Dermis microvascular lymphatic vessel endothelial cell (primary cell): Measurements from ENCODE around the gene HAUS3. TPM values are rescaled to one million over a fixed set of nuclear protein-coding genes. Genes with fewer than 3 reads are reported as not detected.
"Not testable (repeated sequence)": the region's sequence is repeated elsewhere in the genome, so short reads cannot be mapped to it uniquely, and the experiment has no call there.

Experiments
- DNase-seq, 2 donors: peaks; one replicate each; pipeline versions ENCODE4 v3.0.0 to v3.0.0-alpha.2; 2010; ENCODE audit warnings: low read depth in 2 of 2
- total RNA-seq: library from RNA; depleted of rRNA; stranded (reverse); fragments of >200 nt; gene quantifications from 2 replicates; pipeline ENCODE4 v1.2.1, GENCODE V29; 2014

HAUS3 gene
- total RNA-seq, 1 donor from 2014 or later = 5.8 TPM

DNA sequence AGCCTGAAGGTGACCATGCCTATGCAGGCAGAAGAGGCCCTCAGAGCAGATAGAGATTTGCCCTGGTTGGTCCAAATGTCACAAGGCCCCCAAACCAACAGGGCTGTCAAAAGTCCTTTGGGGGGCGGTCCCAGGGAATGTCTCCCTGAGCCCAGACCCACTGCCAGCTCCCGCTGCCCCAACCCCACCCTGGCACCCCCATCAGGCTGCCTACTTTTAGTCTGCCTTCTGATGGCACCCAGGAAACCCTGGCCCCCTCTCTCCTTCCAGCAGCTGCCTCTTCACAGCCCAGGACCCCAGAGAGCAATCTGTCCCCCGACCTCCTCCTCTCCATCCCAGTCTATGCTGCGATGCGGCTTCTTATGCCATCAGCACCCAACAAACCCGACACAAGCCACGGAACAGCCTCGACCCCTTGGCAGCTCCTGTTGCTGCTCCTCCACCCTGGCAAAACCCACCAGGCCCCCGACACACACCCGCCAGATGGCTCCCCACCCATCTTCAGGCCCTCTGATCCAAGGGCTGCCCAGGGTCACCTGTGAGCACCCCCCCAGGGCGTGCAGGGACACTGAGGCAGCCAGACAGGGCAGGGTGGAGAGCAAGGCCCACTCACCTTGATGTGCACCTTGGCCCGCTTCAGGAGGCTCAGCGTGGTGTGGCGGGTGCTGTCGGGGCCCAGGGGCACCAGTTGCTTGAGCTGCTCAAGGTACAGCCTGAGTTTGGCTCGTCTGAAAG, 10.0 kb upstream of the HAUS3 start:
- no peak for DNase-seq

DNA sequence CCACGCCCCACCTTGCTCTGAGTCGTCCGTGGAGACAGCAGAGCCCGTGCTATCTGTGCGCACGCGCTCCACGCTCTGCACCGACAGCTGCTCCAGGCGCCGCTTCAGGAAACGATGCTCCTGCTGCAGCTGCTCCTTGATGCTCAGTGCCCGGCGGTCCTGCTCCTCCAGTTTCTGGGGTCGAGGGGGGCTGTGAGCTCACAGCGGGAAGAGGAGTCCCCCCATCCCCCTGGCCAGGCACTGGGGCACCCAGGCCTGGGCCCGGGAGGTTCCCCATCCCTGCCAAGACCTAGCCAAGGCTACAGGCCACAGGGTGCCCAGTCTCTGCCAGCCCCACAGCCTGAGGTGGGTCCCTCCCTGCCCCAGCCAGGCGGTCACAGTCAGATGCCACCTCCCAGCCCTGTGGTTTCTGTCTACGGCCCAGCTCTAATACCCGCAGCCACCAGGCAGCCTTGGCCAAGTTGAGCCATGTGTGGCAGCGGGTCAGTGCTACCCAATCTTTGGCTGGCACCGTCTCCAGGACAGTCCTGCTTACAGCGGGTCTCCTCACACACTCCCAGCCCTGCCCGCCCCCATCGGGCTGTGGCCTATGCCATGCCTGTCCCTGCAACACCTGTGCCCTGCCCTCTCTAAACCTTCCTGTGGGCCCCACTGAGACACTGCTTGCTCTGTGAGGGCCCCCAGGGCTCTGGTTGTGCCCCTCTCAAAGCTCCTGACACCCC, 9.3 kb upstream of the HAUS3 start:
- DNase-seq = no peak

DNA sequence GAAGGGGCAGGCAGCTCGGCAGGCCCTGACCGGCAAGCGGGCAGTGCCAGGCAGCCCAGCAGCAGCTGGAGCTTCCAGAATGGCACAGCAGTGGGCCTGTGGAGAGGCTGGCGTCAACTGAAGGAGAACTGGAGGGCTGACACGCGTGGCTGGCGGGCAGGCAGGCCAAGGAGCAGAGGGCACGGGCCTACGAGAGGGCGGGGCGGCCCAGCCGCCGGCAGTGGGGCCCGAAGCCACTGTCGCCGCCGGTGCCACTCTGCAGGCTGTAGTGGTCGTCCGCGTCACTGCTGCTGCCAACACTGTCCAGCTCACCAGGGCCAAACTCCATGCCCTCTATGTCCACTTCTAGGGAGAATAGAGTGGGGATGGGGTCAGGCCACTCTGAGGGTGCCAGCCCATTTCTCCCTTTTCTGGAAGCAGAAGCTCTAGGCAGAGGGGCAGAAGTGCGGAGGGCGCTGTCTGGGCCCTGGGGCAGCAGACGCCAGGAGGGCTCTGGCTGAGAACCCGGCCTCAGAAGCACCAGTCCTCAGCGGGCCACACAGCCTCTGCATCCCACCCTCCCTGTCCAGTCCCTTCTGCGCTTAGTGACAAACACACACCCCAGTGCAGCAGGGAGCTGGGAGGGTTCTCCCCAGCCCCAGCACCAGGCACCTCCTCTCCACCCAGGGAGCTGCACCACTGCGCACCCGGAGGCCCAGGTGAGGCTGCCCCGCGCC, 8.6 kb upstream of the HAUS3 start:
- DNase-seq = no peak

DNA sequence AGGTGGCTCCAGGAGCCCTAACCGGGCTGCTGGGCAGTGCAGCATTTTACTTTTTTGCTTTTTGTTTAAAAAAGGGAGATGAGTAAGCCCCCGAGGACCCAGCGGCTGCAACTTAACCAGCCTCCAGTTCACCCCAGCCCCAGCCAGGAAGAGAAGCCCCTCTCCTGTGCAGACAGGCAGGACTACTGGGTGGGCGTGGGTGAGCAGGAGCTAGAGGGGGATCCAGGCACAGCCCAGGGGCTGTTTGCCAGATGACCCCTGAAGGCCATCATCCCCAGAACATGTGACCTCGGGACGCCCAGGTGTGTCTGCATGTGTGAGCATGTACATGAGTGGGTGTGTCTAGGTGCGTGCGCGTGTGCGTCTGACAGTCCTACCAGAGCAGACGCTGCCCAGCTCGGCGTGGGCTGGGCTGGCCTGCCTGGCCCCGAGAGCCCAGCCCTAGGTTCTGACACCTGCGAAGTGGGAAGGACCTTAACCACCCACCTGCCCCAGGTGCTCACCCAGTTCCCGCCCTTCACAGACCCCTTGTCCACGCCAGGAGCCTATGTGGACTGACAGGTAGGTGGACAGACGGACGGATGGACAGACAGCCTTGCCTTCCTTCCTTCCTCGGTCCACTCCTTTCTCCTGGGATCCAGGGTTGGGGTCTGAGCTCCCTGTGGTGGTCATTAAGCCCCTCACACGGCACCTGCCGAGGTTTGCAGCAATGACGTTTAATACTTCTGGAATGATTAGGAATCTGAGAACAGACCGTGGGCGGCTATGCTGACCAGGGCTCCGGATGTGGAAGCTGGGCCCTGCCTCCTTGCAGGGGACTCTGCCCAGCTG, 7.8 kb upstream of the HAUS3 start:
- DNase-seq = no peak

DNA sequence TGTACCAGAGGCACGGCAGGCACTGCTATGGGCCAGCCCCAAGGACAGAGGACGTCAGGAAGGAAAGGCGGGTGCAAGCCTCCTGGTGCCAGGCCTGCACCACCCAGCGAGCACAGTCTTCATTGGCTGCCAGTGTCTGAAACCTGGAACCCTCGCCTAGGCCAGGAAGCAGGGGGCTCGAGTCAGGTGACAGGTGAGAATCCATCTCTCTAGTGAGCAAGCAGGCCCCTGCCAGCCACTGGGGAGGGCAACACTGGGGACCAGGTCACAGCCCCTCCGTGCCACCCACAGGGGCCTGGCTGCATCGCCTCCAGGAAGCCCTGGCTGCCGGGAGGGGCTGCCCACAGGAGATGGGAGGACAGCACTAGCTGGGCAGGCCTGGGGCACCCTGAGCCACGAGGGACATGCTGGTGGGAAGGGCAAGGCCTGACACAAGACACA, 6.9 kb upstream of the HAUS3 start:
- DNase-seq = no peak

DNA sequence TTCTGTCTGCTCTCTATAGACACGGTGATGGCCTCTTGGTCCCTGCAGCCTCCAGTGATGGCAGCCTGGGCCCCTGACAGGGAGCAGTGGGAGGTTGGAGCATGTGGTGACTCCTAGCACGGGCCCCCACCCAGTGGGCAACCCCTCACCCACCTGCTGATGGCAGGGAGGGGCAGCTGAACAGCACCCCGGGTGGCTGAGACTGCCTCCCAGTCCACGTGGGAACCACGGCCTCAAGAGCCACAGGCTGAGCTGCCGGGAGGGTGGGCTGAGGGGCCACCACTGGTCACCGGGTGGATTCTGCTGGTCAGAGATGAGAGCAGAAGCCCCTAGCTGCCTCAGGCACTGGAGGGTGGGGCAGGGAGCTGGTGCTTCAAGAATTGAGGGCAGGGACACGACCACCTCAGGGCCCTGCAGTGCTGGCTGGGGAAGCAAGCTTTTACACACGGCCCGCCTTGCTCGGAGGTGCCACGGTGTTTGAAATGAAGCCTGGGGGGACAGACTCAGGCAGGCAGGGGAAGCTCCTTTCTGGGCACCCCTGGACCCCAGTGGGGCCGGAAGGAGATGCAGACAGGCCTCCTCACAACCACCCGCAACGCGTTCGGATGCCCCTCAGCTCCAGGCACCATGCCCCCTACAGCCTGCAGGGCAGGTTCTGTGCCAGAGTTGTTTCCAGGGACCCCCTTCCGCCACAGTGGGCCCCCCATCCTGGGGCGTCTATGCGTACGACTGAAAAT, 6.3 kb upstream of the HAUS3 start:
- no peak for DNase-seq

DNA sequence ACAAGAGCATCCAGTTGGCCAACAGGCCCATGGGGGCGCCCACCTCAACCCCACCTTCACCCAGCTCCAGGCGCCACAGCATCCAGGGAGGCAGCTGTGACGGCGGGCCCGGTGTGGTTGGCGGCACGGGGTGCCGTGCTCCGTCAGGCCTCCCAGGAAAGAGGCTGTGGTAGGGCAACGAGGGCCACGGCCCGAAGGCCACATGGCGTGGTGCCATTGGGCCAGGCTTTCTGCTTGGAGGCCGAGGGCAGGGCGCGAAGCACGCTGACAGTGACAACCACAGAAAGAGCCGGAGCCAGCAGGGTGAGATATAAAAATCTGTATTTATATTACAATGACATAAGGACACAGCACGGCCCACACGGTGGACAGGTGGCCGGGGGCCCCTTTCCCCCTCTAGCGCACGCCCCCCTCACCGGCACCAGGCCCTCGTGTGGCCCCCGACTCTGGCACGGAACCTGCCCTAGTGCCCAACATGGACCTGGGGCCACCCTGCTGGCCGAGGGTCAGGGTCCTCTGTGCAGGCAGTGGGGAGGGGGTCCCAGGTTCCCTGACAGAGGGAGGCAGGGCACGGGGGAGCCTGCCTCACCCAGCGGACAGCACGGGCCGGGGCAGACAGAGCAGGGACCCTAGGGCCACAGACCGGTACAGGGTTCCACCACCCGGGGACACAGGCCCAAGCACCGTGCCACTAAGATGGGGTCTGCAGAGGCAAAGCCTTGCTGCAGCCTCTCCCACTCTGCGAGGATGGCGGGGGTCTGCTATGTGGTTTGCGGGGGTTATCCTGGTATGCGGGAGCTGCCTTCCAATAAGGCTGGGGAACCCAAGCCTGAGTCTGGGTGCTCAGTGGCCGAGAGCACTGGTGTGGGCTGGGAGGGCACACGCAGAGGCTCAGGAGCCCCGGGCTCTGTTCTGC, 5.5 kb upstream of the HAUS3 start:
- DNase-seq = no peak

DNA sequence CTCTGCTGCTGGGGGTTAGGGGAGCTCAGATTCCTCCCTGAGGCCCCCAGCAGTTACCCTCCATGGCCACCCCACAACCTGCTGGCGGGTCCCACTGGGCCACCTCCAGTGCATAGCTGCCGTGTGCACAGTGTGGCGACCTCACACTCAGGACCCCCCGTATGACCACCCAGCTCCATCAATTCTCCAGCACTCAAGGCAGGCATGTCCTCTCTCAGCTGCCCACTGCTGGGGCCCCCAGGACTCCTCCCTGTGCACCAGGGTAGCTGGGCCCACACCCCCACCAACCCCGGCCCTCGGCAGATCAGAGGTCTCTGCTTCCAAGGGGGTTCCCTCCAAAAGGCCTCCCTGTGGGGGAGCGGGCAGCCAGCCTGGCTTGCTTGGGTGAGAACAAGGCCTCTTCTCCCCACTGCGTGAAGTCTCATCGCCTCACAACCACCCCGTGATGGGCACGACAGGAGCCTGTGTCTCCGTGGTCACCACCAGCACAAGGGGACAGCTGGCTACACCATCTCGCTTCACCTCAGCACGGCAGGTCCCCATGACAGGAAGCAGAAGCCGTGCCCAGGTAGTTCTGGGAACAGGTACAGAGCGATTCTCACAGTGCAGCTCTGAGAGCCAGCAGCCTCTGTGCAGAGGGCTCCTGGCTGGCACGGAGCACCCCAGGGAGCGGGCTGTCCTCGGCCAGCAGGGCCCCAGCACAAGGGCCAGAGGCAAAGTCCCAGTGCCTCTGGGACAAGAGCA, 4.6 kb upstream of the HAUS3 start:
- DNase-seq = no peak

DNA sequence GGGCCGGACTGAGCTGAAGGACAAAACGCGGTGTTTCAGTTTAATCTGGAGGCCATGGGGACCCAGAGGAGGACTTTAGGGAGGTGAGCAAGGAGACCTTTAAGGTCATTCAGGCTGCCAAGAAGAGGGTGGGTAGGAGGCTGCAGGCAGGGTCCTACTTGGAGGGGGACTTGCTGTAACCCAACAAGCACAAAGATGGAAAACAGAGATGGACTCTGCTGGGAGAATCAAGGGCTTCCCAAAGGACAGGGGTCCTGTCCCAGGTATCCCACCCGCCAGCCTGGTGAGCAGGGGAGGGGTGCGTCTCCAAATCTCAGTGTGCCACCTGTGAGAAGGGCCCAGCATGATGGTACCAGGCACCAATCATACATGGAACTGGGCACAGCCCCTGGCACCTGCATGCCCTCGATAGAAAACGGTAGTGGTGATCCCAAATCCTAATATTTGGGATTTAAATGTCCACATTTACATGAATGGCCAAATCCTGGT, 3.9 kb upstream of the HAUS3 start:
- no peak for DNase-seq

DNA sequence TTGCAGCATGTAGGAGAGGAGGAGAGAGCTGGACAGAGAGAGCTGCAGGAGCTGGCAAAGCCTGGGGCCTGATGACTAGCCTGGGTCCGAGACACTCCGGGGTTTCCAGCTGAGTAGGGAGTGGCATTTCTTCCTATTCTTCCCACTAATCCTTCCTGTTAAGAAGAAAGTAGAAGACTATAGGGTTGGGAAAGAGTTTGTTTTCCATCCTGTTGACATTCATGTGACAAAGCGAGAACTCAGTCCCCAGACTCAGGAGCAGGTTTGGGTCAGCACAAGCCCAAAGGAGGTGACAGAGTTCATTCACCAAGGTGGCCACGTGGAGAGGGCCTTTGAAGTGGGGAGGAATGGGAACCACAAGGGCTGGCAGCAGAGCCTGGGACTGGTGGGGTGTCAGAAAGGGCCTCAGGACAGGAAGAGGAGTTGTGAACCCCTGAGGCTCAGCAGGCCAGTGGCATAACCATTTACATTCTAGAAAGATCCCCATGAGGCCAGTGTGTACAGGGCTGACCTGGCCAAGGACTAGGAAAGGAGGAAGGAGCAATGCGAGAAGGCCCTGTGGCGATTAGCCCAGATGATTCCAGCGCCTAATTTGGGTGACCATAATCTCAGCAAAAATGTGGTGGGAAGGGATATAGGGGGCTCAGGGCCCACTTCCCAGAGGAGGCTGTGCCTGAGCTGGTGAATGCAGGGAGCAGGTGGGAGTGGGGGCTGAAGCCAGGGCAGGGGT, 3.3 kb upstream of the HAUS3 start:
- no peak for DNase-seq

DNA sequence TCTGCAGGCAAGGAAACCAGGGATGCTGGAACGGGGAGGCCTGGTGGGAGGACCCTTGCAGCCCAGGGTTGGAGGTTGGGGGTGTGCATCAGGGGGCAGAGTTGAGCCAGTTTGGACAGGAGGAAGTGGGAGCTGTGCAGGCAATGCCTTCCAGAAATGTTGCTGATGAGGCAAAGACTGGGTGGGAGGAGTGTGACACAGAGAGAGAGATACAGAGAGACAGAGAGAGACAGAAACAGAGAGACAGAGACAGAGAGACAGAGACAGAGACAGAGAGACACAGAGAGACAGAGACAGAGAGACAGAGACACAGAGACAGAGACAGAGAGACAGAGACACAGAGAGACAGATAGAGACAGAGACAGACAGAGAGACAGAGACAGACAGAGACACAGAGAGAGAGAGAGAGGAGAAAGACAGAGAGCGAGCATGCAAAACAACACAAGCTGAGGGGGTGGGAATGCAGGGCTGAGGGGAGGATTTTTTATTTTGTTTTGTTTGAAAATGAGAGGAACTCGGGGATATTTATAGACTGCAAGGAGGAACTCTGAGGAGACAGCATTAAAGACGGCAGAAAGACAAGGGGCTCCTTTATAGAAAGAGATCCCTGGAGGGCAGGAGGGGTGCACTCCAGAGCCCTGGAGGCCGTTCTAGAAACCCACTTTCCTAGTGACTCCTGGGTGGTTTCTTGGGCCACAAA, 1.9 kb upstream of the HAUS3 start:
- no peak for DNase-seq

DNA sequence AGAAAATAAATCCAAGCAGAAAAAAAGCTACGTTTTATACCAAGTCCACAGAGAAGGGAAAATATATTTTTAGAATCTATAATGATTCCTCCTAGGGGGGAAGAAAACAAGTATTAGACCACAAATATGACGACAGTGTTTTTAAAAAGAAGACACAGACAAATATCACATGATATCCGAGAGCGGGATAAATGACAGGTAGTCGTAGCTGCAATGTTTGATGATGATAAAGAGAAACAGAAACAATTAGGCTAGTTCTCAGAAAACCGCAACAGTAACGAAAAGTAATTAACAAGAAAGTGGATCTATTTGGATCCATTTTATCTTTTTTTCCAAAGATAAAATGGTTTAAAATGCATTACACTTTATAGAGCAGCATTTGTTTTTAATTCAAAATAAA, 918 bp downstream of the HAUS3 start:
- DNase-seq = no peak

DNA sequence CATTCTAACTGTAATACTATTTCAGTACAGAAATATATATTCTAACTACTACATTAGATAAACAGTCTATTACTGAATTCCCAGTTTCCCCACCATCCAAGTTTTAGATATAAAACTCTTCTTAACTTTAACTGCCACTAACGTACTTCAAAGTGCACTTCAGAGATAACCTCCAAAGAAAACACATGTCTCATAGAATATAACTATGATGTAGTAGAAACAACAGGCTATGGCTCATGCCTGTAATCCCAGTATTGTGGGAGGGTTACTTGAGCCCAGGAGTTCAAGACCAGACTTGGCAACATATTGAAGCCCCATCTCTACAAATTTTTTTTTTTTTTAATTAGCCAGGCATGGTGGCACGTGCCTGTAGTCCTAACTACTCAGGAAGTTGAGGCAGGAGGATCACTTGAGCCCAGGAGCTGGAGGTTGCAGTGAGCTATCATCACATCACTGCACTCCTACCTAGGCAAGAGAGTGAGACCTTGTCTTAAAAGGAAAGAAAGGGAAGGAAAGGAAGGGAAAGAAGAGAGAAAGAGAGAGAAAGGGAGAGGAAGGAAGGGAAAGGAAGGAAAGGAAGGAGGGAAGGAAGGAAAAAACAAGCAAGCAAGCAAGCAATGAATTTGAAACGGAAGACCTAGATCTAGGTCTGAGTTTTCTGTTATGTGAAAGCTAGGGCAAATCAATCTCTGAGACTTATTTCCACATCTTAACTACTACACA, 4.8 kb downstream of the HAUS3 start:
- DNase-seq = no peak

DNA sequence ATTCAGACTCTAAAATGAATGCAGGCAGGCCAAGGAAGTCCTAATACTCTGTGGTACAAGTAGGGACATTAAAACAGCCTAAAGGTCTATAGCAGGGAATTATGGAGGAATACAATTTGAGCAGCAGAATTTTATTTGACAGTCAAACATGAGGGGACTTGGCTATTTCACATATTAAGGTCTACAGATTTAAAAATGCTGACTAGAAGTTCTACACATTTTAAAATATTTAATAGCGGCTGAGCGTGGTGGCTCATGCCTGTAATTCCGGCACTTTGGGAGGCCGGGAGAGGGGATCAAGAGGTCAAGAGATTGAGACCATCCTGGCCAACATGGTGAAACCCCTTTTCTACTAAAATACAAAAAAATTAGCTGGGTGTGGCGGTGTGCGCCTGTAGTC, 10.8 kb downstream of the HAUS3 start:
- DNase-seq = no peak

DNA sequence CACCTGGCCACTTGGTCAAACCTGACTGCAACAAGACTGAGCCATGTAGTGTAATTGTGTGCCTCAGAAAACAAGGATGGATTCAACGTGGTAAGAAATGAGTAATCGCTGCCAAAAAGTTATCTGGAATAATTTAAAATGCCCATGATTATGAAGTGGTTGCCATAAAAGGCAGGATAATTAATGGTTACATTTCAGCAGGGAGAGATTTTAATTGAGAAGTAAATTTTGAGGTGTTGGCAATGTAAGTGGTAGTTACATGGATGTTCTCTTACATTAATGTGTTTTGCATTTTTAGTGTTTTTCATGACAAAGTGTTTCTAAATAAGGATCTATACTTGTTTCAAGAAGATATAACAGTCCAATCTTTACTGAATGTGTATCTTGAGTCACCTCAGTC, 15.7 kb downstream of the HAUS3 start:
- DNase-seq = no peak

DNA sequence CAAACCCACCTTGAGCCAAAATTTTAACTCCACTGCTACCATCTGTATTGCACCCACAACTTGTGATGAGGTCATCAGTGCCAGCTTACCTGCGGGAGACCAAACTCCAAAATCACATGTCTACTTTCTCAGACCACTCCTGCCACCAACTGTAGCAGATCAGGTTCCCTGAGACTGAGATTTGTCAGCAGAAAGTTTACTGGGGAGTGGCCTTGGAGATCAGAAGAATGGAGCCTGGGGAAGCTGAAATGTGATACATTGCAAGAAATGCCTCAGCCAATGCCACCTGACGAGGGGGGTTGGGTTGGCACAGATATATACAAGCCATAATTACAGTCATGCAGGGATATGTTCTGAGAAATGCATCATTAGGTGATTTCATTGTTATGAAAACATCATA, 19.1 kb downstream of the HAUS3 start:
- no peak for DNase-seq

DNA sequence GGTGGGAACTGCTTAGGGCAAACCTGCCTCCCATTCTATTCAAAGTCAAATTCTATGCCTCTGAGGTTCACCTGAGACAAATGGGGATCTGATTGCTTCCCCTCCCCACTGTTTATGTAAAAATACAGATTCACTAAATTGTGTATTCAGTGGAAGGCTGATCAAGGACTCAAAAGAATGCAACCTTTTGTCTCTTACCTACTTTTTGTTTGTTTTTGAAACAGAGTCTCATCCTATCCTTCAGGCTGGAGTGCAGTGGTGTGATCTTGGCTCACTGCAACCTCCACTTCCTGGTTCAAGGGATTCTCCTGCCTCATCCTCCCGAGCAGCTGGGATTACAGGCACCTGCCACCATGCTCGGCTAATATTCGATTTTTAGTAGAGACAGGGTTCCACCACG, 20.5 kb downstream of the HAUS3 start:
- not testable (repeated sequence) for DNase-seq
